ENCODE measurements around the gene RPAP2.

- TF ChIP-seq EP300 (IDR thresholded peaks at IDR 0.05; ENCODE audit: borderline replicate concordance) (no peak), REST (IDR thresholded peaks at IDR 0.05; ENCODE audit: low read depth) (no peak), ZBTB7A (IDR thresholded peaks at IDR 0.05; ENCODE audit: low read depth) (no peak), TAF1 (IDR thresholded peaks at IDR 0.05; ENCODE audit: low read depth) (no peak), USF1 (IDR thresholded peaks at IDR 0.05) (no peak), TEAD4 (IDR thresholded peaks at IDR 0.05) (no peak)
Observed at GRCh38 chr1:92447976-92448375, 149.1 kb downstream of the RPAP2 start.

Data from Ishikawa (cell line).